H9 (cell line): ENCODE data around the gene LIG4. TPM values are rescaled to one million over a fixed set of nuclear protein-coding genes. Genes with fewer than 3 reads are reported as not detected.

Experiments
- DNase-seq: peaks from one replicate; pipeline ENCODE4 v3.0.0-alpha.2; 2017
- H2AFZ ChIP-seq: one replicate; pipeline ENCODE4 v1.6.1; 2013; ENCODE audit warnings: mild to moderate bottlenecking, low read length, control low read depth, moderate library complexity
- H2AK5ac ChIP-seq: 2 replicates; pipeline ENCODE4 v1.6.1; 2013; ENCODE audit warnings: low read length, control low read depth, mixed read lengths; ENCODE audit not compliant: insufficient read length
- H2BK120ac ChIP-seq: one replicate; pipeline ENCODE4 v1.6.1; 2013; ENCODE audit warnings: low read depth, mild to moderate bottlenecking, low read length, control low read depth, inconsistent platforms; ENCODE audit not compliant: poor library complexity, severe bottlenecking
- H2BK12ac ChIP-seq: 2 replicates; pipeline ENCODE4 v1.6.1; 2013; ENCODE audit warnings: low read length, control low read depth, mixed read lengths, low read depth; ENCODE audit not compliant: insufficient read length
- H2BK15ac ChIP-seq: 2 replicates; pipeline ENCODE4 v1.6.1; 2013; ENCODE audit warnings: low read depth, low read length, control low read depth
- H2BK20ac ChIP-seq: one replicate; pipeline ENCODE4 v1.6.1; 2013; ENCODE audit warnings: low read depth, mild to moderate bottlenecking, low read length, control low read depth, inconsistent platforms; ENCODE audit not compliant: poor library complexity, severe bottlenecking
- H2BK5ac ChIP-seq: 2 replicates; pipeline ENCODE4 v1.6.1; 2013; ENCODE audit warnings: low read length, control low read depth, mixed read lengths; ENCODE audit not compliant: insufficient read length
- H3K14ac ChIP-seq: 2 replicates; pipeline ENCODE4 v1.6.1; 2013; ENCODE audit warnings: low read length, control low read depth; ENCODE audit not compliant: insufficient read depth
- H3K18ac ChIP-seq: 2 replicates; pipeline ENCODE4 v1.6.1; 2013; ENCODE audit warnings: low read depth, mild to moderate bottlenecking, mixed read lengths, low read length, control low read depth; ENCODE audit not compliant: insufficient read length
- H3K23ac ChIP-seq: 2 replicates; pipeline ENCODE4 v1.6.1; 2013; ENCODE audit warnings: low read length, control low read depth, mixed read lengths, low read depth; ENCODE audit not compliant: insufficient read length
- H3K23me2 ChIP-seq: 2 replicates; pipeline ENCODE4 v1.6.1; 2013; ENCODE audit warnings: low read depth, mild to moderate bottlenecking, mixed read lengths, low read length, control low read depth; ENCODE audit not compliant: insufficient read length, poor library complexity, severe bottlenecking
- H3K27ac ChIP-seq: 2 replicates; pipeline ENCODE4 v1.5.1; 2013; ENCODE audit warnings: low read length, control low read depth, mixed read lengths, low read depth; ENCODE audit not compliant: insufficient read length
- H3K27me3 ChIP-seq: 2 replicates; pipeline ENCODE4 v1.6.1; 2013; ENCODE audit warnings: low read length, control low read depth, inconsistent platforms; ENCODE audit not compliant: insufficient read depth
- H3K4ac ChIP-seq: 2 replicates; pipeline ENCODE4 v1.6.1; 2013; ENCODE audit warnings: low read depth, mild to moderate bottlenecking, control low read depth, inconsistent platforms, low read length, moderate library complexity
- H3K4me1 ChIP-seq: 2 replicates; pipeline ENCODE4 v1.6.1; 2013; ENCODE audit warnings: low read length, control low read depth, inconsistent platforms; ENCODE audit not compliant: insufficient read depth
- H3K4me2 ChIP-seq: 2 replicates; pipeline ENCODE4 v1.6.1; 2013; ENCODE audit warnings: low read length, control low read depth, mixed read lengths; ENCODE audit not compliant: insufficient read length, insufficient read depth
- H3K56ac ChIP-seq: 2 replicates; pipeline ENCODE4 v1.6.1; 2013; ENCODE audit warnings: low read depth, mild to moderate bottlenecking, mixed read lengths, low read length, control low read depth; ENCODE audit not compliant: insufficient read length
- H3K79me1 ChIP-seq: 2 replicates; pipeline ENCODE4 v1.6.1; 2013; ENCODE audit warnings: low read depth, mild to moderate bottlenecking, moderate library complexity, low read length, control low read depth, inconsistent platforms; ENCODE audit not compliant: insufficient read depth, poor library complexity, severe bottlenecking
- H3K79me2 ChIP-seq: 2 replicates; pipeline ENCODE4 v1.6.1; 2013; ENCODE audit warnings: low read length, control low read depth, inconsistent platforms; ENCODE audit not compliant: insufficient read depth
- H3K9ac ChIP-seq: 2 replicates; pipeline ENCODE4 v1.6.1; 2013; ENCODE audit warnings: low read length, control low read depth, mixed read lengths; ENCODE audit not compliant: insufficient read length; ENCODE audit errors: extremely low read depth
- H3K9me3 ChIP-seq: one replicate; pipeline ENCODE4 v1.6.1; 2013; ENCODE audit warnings: low read depth, low read length, inconsistent platforms; ENCODE audit not compliant: control insufficient read depth
- H3T11ph ChIP-seq: one replicate; pipeline ENCODE4 v1.6.1; 2013; ENCODE audit warnings: mild to moderate bottlenecking, low read length, control low read depth, inconsistent platforms
- H4K20me1 ChIP-seq: one replicate; pipeline ENCODE4 v1.6.1; 2013; ENCODE audit not compliant: control insufficient read depth, insufficient read length, insufficient read depth
- H4K5ac ChIP-seq: 2 replicates; pipeline ENCODE4 v1.6.1; 2013; ENCODE audit warnings: low read depth, mild to moderate bottlenecking, mixed read lengths, low read length, control low read depth; ENCODE audit not compliant: insufficient read length
- H4K8ac ChIP-seq: replicated peaks from 2 replicates; pipeline ENCODE4 v1.6.1; 2013; ENCODE audit warnings: low read length, control low read depth, mixed read lengths, low read depth; ENCODE audit not compliant: insufficient read length
- H4K91ac ChIP-seq: 2 replicates; pipeline ENCODE4 v1.6.1; 2013; ENCODE audit warnings: low read depth, mild to moderate bottlenecking, moderate library complexity, mixed read lengths, low read length, control low read depth; ENCODE audit not compliant: insufficient read length
- H3K27ac Mint-ChIP-seq, 3 experiments: 2 replicates in 2 of 3; 3 replicates in 1 of 3; pipeline ENCODE4 v1.8.0; 2020 to 2021; ENCODE audit warnings: mixed read lengths in 3 of 3, mild to moderate bottlenecking in 1 of 3, moderate library complexity in 1 of 3
- H3K27me3 Mint-ChIP-seq: 2 replicates; pipeline ENCODE4 v1.8.0; 2021; ENCODE audit warnings: low read depth, mild to moderate bottlenecking, moderate library complexity, mixed read lengths
- H3K36me3 Mint-ChIP-seq, 3 experiments: 2 replicates in 2 of 3; 3 replicates in 1 of 3; pipeline ENCODE4 v1.8.0; 2020 to 2021; ENCODE audit warnings: low read depth in 3 of 3, mixed read lengths in 3 of 3; ENCODE audit not compliant: insufficient read depth in 1 of 3
- H3K4me1 Mint-ChIP-seq, 2 experiments: 2 replicates each; pipeline ENCODE4 v1.8.0; 2020; ENCODE audit warnings: mixed read lengths in 2 of 2
- H3K4me3 Mint-ChIP-seq, 2 experiments: 2 replicates in 1 of 2; 3 replicates in 1 of 2; pipeline ENCODE4 v1.8.0; 2020 to 2021; ENCODE audit warnings: mild to moderate bottlenecking in 2 of 2, mixed read lengths in 2 of 2, moderate library complexity in 1 of 2
- H3K9me3 Mint-ChIP-seq, 2 experiments: 2 replicates in 1 of 2; 3 replicates in 1 of 2; pipeline ENCODE4 v1.8.0; 2020; ENCODE audit warnings: mild to moderate bottlenecking in 2 of 2, mixed read lengths in 2 of 2, moderate library complexity in 1 of 2
- WGBS: extraction: QIAGEN DNeasy Blood & Tissue Kit; methylation state at CpG from one replicate; pipeline ENCODE4 v1.1.7; 2013; ENCODE audit warnings: missing lambda C conversion rate, low lambda C conversion rate, mixed read lengths; ENCODE audit not compliant: insufficient read length; ENCODE audit errors: extremely low coverage; 5-methylcytosine and 5-hydroxymethylcytosine counted together
- total RNA-seq: library from RNA; stranded (reverse); gene quantifications from 2 replicates; pipeline ENCODE4 v1.2.1, GENCODE V29; 2021
- TF ChIP-seq, protein P1 (sequence below): fragments of 200-600 bp; sonication (generic); conservative IDR thresholded peaks from 3 replicates; pipeline ENCODE4 v1.8.0; 2021; ENCODE audit warnings: antibody characterized with exemption, mild to moderate bottlenecking

The LIG4 gene
- total RNA-seq, 1 experiment from 2014 or later = 5.6 TPM

GRCh38 chr13:108178078-108178477, 37.3 kb downstream of the LIG4 start:
- H3K4me1 Mint-ChIP-seq = no peaks in the 10 kb centered on the region
- WGBS = no CpG with 5 or more reads among the region's 9 CpGs
- no peak overlapping the region for H3K18ac ChIP-seq
- no peaks in the 10 kb centered on the region for H3K79me1 ChIP-seq
- H4K8ac ChIP-seq = no peak overlapping the region
- peaks cover 7 to 10% of the 10 kb centered on the region in 2 experiments; a peak in 4 of 5 replicates for H3K9me3 Mint-ChIP-seq
- H3K4me2 ChIP-seq = no peak overlapping the region
- no peaks in the 10 kb centered on the region for H3K79me2 ChIP-seq
- no peaks in the 10 kb centered on the region for H3K4me1 ChIP-seq
- H2AFZ ChIP-seq = no peak overlapping the region
- H3K9me3 ChIP-seq = no peaks in the 10 kb centered on the region
- H3K9ac ChIP-seq = no peak overlapping the region
- H3T11ph ChIP-seq = no peak overlapping the region
- peaks cover 0 to 6% (median 0%) of the 10 kb centered on the region in 3 experiments; a peak in 2 of 7 replicates for H3K36me3 Mint-ChIP-seq
- no peak overlapping the region for H3K27ac Mint-ChIP-seq
- H2BK12ac ChIP-seq = no peak overlapping the region
- TF ChIP-seq, protein P1, sequence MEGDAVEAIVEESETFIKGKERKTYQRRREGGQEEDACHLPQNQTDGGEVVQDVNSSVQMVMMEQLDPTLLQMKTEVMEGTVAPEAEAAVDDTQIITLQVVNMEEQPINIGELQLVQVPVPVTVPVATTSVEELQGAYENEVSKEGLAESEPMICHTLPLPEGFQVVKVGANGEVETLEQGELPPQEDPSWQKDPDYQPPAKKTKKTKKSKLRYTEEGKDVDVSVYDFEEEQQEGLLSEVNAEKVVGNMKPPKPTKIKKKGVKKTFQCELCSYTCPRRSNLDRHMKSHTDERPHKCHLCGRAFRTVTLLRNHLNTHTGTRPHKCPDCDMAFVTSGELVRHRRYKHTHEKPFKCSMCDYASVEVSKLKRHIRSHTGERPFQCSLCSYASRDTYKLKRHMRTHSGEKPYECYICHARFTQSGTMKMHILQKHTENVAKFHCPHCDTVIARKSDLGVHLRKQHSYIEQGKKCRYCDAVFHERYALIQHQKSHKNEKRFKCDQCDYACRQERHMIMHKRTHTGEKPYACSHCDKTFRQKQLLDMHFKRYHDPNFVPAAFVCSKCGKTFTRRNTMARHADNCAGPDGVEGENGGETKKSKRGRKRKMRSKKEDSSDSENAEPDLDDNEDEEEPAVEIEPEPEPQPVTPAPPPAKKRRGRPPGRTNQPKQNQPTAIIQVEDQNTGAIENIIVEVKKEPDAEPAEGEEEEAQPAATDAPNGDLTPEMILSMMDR = no peak
- no peak overlapping the region for H3K4me3 Mint-ChIP-seq
- no peak overlapping the region for H3K14ac ChIP-seq
- H4K5ac ChIP-seq = no peak overlapping the region
- no peak overlapping the region for H3K4ac ChIP-seq
- H4K20me1 ChIP-seq = no peaks in the 10 kb centered on the region
- DNase-seq = no peak
- H4K91ac ChIP-seq = no peak overlapping the region
- H2BK15ac ChIP-seq = no peak overlapping the region
- H3K27me3 ChIP-seq = no peaks in the 10 kb centered on the region
- H3K27ac ChIP-seq = no peak overlapping the region
- H3K27me3 Mint-ChIP-seq = no peaks in the 10 kb centered on the region
- H2AK5ac ChIP-seq = no peak overlapping the region
- no peak overlapping the region for H2BK120ac ChIP-seq
- H3K23me2 ChIP-seq = no peaks in the 10 kb centered on the region
- no peak overlapping the region for H3K56ac ChIP-seq
- H3K23ac ChIP-seq = no peak overlapping the region
- H2BK20ac ChIP-seq = no peak overlapping the region
- H2BK5ac ChIP-seq = no peak overlapping the region
